K562 (cell line): ENCODE results near the gene MCEE. TPM values are rescaled to one million over a fixed set of nuclear protein-coding genes. Genes with fewer than 3 reads are reported as not detected.

Source experiments
- CTBP1 ChIP-seq: fragments of 450-650 bp; IDR thresholded peaks from 2 replicates; pipeline ENCODE4 v1.6.1; 2016; ENCODE audit warnings: borderline replicate concordance
- FOXJ2 ChIP-seq: fragments of 200-800 bp; sonication (Bioruptor generic); IDR thresholded peaks from 2 replicates; pipeline ENCODE4 v1.6.1; 2016; ENCODE audit warnings: missing genetic modification characterization, missing compliant biosample characterization
- LCOR ChIP-seq: sonication (generic); formaldehyde crosslinking; IDR thresholded peaks from 2 replicates; pipeline ENCODE4 v1.8.0; 2022; ENCODE audit warnings: mild to moderate bottlenecking, missing genetic modification reagents
- NEUROD1 ChIP-seq: fragments of 150-350 bp; IDR thresholded peaks from 2 replicates; pipeline ENCODE4 v1.6.1; 2014; ENCODE audit warnings: borderline replicate concordance, low read length, low read depth; ENCODE audit not compliant: partially characterized antibody
- NR1H2 ChIP-seq: sonication (generic); formaldehyde crosslinking; IDR thresholded peaks from 2 replicates; pipeline ENCODE4 v1.4.0; 2020; ENCODE audit warnings: mild to moderate bottlenecking, missing genetic modification reagents
- RREB1 ChIP-seq: fragments of 250-450 bp; sonication (Bioruptor Pico); IDR thresholded peaks from 2 replicates; pipeline ENCODE4 v1.4.0; 2020
- SMARCA4 ChIP-seq: fragments of 450-650 bp; IDR thresholded peaks from 2 replicates; pipeline ENCODE4 v1.6.1; 2016
- ZEB2 ChIP-seq: fragments of 450-650 bp; IDR thresholded peaks from 2 replicates; pipeline ENCODE4 v1.6.1; 2016
- ZNF778 ChIP-seq: fragments of 450-650 bp; formaldehyde crosslinking; IDR thresholded peaks from 2 replicates; pipeline ENCODE4 v1.4.0; 2020; ENCODE audit warnings: mild to moderate bottlenecking, moderate library complexity
- polyA plus RNA-seq, 8 experiments: library from polyadenylated mRNA; depleted of rRNA in 4 of 8; stranded (reverse) in 5 of 8; unstranded in 3 of 8; fragments of >200 nt; fragmentation: Nextera tagmentation in 2 of 8; fragmentation: Illumina TruSeq in 1 of 8; extraction: Ambion mirVana in 2 of 8; extraction: Trizol in 1 of 8; gene quantifications; 2 replicates each; pipeline versions ENCODE4 v1.2.1 to v1.2.3, GENCODE V29; 2011 to 2014; ENCODE audit warnings: inconsistent platforms in 1 of 8, missing spikeins in 1 of 8
- total RNA-seq, 7 experiments: library from RNA; depleted of rRNA in 6 of 7; stranded (reverse); fragments of >200 nt in 6 of 7; fragmentation: Illumina TruSeq in 2 of 7; extraction: Trizol in 2 of 7; gene quantifications; 2 replicates each; pipeline versions ENCODE4 v1.2.1 to v1.2.3, GENCODE V29; 2011 to 2021; ENCODE audit warnings: low replicate concordance in 1 of 7
- TF ChIP-seq, protein P1 (sequence below): fragments of 250-450 bp; sonication (Bioruptor Pico); IDR thresholded peaks from 2 replicates; pipeline ENCODE4 v1.5.0; 2021
- TF ChIP-seq, protein P2 (sequence below): fragments of 250-450 bp; sonication (Bioruptor Pico); IDR thresholded peaks from 2 replicates; pipeline ENCODE4 v1.5.0; 2021; ENCODE audit warnings: mild to moderate bottlenecking, moderate library complexity

The MCEE gene
- total and polyA plus RNA-seq, 9 of the 15 experiments (the other 6 are each of a cell fraction or from before 2014, with no cell fraction given) = 15.6 to 49.1 (median 24.5) TPM

GRCh38 chr2:71068218-71069035 lies 61.6 kb downstream of the MCEE start, which contains the start of gene NAGK (continued):
- TF ChIP-seq RREB1 (CRISPR knock-in tag) (0 out of 2 replicates have a peak, but pooled peaks have one; percentile 44), NEUROD1 (peak; percentile 21), LCOR (CRISPR knock-in tag) (no peak), FOXJ2 (tag) (peak; percentile 73; the same call in 1 of the 2 replicates), ZEB2 (no peak; the same call in 1 of the 2 replicates), CTBP1 (peak; percentile 83; the same call in 1 of the 2 replicates), ZNF778 (CRISPR knock-in tag) (no peak), SMARCA4 (no peak), NR1H2 (CRISPR knock-in tag) (peak; percentile 30; the same call in 1 of the 2 replicates)
- TF ChIP-seq, protein P1, sequence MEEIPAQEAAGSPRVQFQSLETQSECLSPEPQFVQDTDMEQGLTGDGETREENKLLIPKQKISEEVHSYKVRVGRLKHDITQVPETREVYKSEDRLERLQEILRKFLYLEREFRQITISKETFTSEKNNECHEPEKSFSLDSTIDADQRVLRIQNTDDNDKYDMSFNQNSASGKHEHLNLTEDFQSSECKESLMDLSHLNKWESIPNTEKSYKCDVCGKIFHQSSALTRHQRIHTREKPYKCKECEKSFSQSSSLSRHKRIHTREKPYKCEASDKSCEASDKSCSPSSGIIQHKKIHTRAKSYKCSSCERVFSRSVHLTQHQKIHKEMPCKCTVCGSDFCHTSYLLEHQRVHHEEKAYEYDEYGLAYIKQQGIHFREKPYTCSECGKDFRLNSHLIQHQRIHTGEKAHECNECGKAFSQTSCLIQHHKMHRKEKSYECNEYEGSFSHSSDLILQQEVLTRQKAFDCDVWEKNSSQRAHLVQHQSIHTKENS = 0 out of 2 replicates have a peak, but pooled peaks have one; percentile 11
- TF ChIP-seq, protein P2, sequence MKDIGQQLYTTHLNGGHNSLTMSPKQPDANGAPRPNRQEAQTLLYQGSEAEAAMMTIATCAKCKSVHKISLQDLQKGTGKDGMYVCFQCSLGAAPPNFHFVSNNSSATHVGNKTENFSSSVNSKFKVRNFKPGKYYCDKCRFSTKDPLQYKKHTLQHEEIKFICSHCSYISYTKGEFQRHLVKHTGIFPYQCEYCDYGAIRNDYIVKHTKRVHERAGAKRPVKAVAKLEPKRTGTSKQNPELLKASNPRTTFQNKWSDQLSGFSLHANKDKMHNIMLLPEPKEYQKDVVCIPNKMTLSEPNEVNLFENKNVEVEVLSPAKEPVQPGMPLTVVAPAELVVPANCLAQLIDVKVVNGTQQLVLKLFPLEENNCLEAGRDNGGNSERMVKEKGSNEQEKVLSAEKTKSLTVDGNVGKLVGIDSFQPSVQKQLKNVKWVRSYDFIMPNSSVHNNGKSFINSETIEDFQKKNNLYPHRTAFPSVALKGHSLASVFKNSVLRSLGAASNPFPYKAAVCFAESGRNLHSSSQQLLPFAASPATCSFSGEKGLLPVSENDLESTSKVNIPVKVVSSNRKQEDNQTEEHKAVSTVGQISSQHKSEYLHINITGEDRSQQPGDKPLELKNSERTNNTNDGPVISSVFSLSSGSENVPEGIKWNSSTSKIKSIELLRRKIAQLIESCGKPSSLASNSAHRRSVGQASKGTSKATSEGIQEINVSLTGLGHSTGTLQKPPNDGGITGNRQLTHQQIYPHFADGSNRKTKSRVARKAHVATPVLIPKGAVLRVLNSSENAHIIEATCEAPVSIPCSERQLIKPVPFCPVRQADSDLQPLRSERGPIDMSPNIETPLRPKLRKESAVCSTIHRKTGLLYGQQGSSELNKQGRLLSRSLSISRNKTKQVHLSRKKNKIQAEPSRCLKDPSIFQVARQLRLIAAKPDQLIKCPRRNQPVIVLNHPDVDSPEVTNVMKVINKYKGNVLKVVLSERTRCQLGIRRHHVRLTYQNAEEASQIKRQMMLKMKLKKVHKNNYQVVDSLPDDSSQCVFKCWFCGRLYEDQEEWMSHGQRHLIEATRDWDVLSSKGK (CRISPR knock-in tag) = no peak
